H9 (cell line): Measurements from ENCODE around the gene HOMER1. TPM values are rescaled to one million over a fixed set of nuclear protein-coding genes. Genes with fewer than 3 reads are reported as not detected.
A peak's percentile ranks its signal among the peaks of the same experiment; 100 is the strongest.

ENCODE experiments used
- DNase-seq: peaks from one replicate; pipeline ENCODE4 v3.0.0-alpha.2; 2017
- H2AFZ ChIP-seq: one replicate; pipeline ENCODE4 v1.6.1; 2013; ENCODE audit warnings: mild to moderate bottlenecking, low read length, control low read depth, moderate library complexity
- H2AK5ac ChIP-seq: 2 replicates; pipeline ENCODE4 v1.6.1; 2013; ENCODE audit warnings: low read length, control low read depth, mixed read lengths; ENCODE audit not compliant: insufficient read length
- H2BK120ac ChIP-seq: one replicate; pipeline ENCODE4 v1.6.1; 2013; ENCODE audit warnings: low read depth, mild to moderate bottlenecking, low read length, control low read depth, inconsistent platforms; ENCODE audit not compliant: poor library complexity, severe bottlenecking
- H2BK12ac ChIP-seq: 2 replicates; pipeline ENCODE4 v1.6.1; 2013; ENCODE audit warnings: low read length, control low read depth, mixed read lengths, low read depth; ENCODE audit not compliant: insufficient read length
- H2BK15ac ChIP-seq: 2 replicates; pipeline ENCODE4 v1.6.1; 2013; ENCODE audit warnings: low read depth, low read length, control low read depth
- H2BK20ac ChIP-seq: one replicate; pipeline ENCODE4 v1.6.1; 2013; ENCODE audit warnings: low read depth, mild to moderate bottlenecking, low read length, control low read depth, inconsistent platforms; ENCODE audit not compliant: poor library complexity, severe bottlenecking
- H2BK5ac ChIP-seq: 2 replicates; pipeline ENCODE4 v1.6.1; 2013; ENCODE audit warnings: low read length, control low read depth, mixed read lengths; ENCODE audit not compliant: insufficient read length
- H3K14ac ChIP-seq: 2 replicates; pipeline ENCODE4 v1.6.1; 2013; ENCODE audit warnings: low read length, control low read depth; ENCODE audit not compliant: insufficient read depth
- H3K18ac ChIP-seq: 2 replicates; pipeline ENCODE4 v1.6.1; 2013; ENCODE audit warnings: low read depth, mild to moderate bottlenecking, mixed read lengths, low read length, control low read depth; ENCODE audit not compliant: insufficient read length
- H3K23ac ChIP-seq: 2 replicates; pipeline ENCODE4 v1.6.1; 2013; ENCODE audit warnings: low read length, control low read depth, mixed read lengths, low read depth; ENCODE audit not compliant: insufficient read length
- H3K23me2 ChIP-seq: 2 replicates; pipeline ENCODE4 v1.6.1; 2013; ENCODE audit warnings: low read depth, mild to moderate bottlenecking, mixed read lengths, low read length, control low read depth; ENCODE audit not compliant: insufficient read length, poor library complexity, severe bottlenecking
- H3K27ac ChIP-seq: 2 replicates; pipeline ENCODE4 v1.5.1; 2013; ENCODE audit warnings: low read length, control low read depth, mixed read lengths, low read depth; ENCODE audit not compliant: insufficient read length
- H3K27me3 ChIP-seq: 2 replicates; pipeline ENCODE4 v1.6.1; 2013; ENCODE audit warnings: low read length, control low read depth, inconsistent platforms; ENCODE audit not compliant: insufficient read depth
- H3K4ac ChIP-seq: 2 replicates; pipeline ENCODE4 v1.6.1; 2013; ENCODE audit warnings: low read depth, mild to moderate bottlenecking, control low read depth, inconsistent platforms, low read length, moderate library complexity
- H3K4me1 ChIP-seq: 2 replicates; pipeline ENCODE4 v1.6.1; 2013; ENCODE audit warnings: low read length, control low read depth, inconsistent platforms; ENCODE audit not compliant: insufficient read depth
- H3K4me2 ChIP-seq: 2 replicates; pipeline ENCODE4 v1.6.1; 2013; ENCODE audit warnings: low read length, control low read depth, mixed read lengths; ENCODE audit not compliant: insufficient read length, insufficient read depth
- H3K56ac ChIP-seq: 2 replicates; pipeline ENCODE4 v1.6.1; 2013; ENCODE audit warnings: low read depth, mild to moderate bottlenecking, mixed read lengths, low read length, control low read depth; ENCODE audit not compliant: insufficient read length
- H3K79me1 ChIP-seq: 2 replicates; pipeline ENCODE4 v1.6.1; 2013; ENCODE audit warnings: low read depth, mild to moderate bottlenecking, moderate library complexity, low read length, control low read depth, inconsistent platforms; ENCODE audit not compliant: insufficient read depth, poor library complexity, severe bottlenecking
- H3K79me2 ChIP-seq: 2 replicates; pipeline ENCODE4 v1.6.1; 2013; ENCODE audit warnings: low read length, control low read depth, inconsistent platforms; ENCODE audit not compliant: insufficient read depth
- H3K9ac ChIP-seq: 2 replicates; pipeline ENCODE4 v1.6.1; 2013; ENCODE audit warnings: low read length, control low read depth, mixed read lengths; ENCODE audit not compliant: insufficient read length; ENCODE audit errors: extremely low read depth
- H3K9me3 ChIP-seq: one replicate; pipeline ENCODE4 v1.6.1; 2013; ENCODE audit warnings: low read depth, low read length, inconsistent platforms; ENCODE audit not compliant: control insufficient read depth
- H3T11ph ChIP-seq: one replicate; pipeline ENCODE4 v1.6.1; 2013; ENCODE audit warnings: mild to moderate bottlenecking, low read length, control low read depth, inconsistent platforms
- H4K20me1 ChIP-seq: one replicate; pipeline ENCODE4 v1.6.1; 2013; ENCODE audit not compliant: control insufficient read depth, insufficient read length, insufficient read depth
- H4K5ac ChIP-seq: 2 replicates; pipeline ENCODE4 v1.6.1; 2013; ENCODE audit warnings: low read depth, mild to moderate bottlenecking, mixed read lengths, low read length, control low read depth; ENCODE audit not compliant: insufficient read length
- H4K8ac ChIP-seq: replicated peaks from 2 replicates; pipeline ENCODE4 v1.6.1; 2013; ENCODE audit warnings: low read length, control low read depth, mixed read lengths, low read depth; ENCODE audit not compliant: insufficient read length
- H4K91ac ChIP-seq: 2 replicates; pipeline ENCODE4 v1.6.1; 2013; ENCODE audit warnings: low read depth, mild to moderate bottlenecking, moderate library complexity, mixed read lengths, low read length, control low read depth; ENCODE audit not compliant: insufficient read length
- H3K27ac Mint-ChIP-seq, 3 experiments: 2 replicates in 2 of 3; 3 replicates in 1 of 3; pipeline ENCODE4 v1.8.0; 2020 to 2021; ENCODE audit warnings: mixed read lengths in 3 of 3, mild to moderate bottlenecking in 1 of 3, moderate library complexity in 1 of 3
- H3K27me3 Mint-ChIP-seq: 2 replicates; pipeline ENCODE4 v1.8.0; 2021; ENCODE audit warnings: low read depth, mild to moderate bottlenecking, moderate library complexity, mixed read lengths
- H3K36me3 Mint-ChIP-seq, 3 experiments: 2 replicates in 2 of 3; 3 replicates in 1 of 3; pipeline ENCODE4 v1.8.0; 2020 to 2021; ENCODE audit warnings: low read depth in 3 of 3, mixed read lengths in 3 of 3; ENCODE audit not compliant: insufficient read depth in 1 of 3
- H3K4me1 Mint-ChIP-seq, 2 experiments: 2 replicates each; pipeline ENCODE4 v1.8.0; 2020; ENCODE audit warnings: mixed read lengths in 2 of 2
- H3K4me3 Mint-ChIP-seq, 2 experiments: 2 replicates in 1 of 2; 3 replicates in 1 of 2; pipeline ENCODE4 v1.8.0; 2020 to 2021; ENCODE audit warnings: mild to moderate bottlenecking in 2 of 2, mixed read lengths in 2 of 2, moderate library complexity in 1 of 2
- H3K9me3 Mint-ChIP-seq, 2 experiments: 2 replicates in 1 of 2; 3 replicates in 1 of 2; pipeline ENCODE4 v1.8.0; 2020; ENCODE audit warnings: mild to moderate bottlenecking in 2 of 2, mixed read lengths in 2 of 2, moderate library complexity in 1 of 2
- WGBS: extraction: QIAGEN DNeasy Blood & Tissue Kit; methylation state at CpG from one replicate; pipeline ENCODE4 v1.1.7; 2013; ENCODE audit warnings: missing lambda C conversion rate, low lambda C conversion rate, mixed read lengths; ENCODE audit not compliant: insufficient read length; ENCODE audit errors: extremely low coverage; 5-methylcytosine and 5-hydroxymethylcytosine counted together
- total RNA-seq: library from RNA; stranded (reverse); gene quantifications from 2 replicates; pipeline ENCODE4 v1.2.1, GENCODE V29; 2021
- TF ChIP-seq, protein P1 (sequence below): fragments of 200-600 bp; sonication (generic); conservative IDR thresholded peaks from 3 replicates; pipeline ENCODE4 v1.8.0; 2021; ENCODE audit warnings: antibody characterized with exemption, mild to moderate bottlenecking

Gene HOMER1
- total RNA-seq, 1 experiment from 2014 or later, result 39.5 TPM

DNA sequence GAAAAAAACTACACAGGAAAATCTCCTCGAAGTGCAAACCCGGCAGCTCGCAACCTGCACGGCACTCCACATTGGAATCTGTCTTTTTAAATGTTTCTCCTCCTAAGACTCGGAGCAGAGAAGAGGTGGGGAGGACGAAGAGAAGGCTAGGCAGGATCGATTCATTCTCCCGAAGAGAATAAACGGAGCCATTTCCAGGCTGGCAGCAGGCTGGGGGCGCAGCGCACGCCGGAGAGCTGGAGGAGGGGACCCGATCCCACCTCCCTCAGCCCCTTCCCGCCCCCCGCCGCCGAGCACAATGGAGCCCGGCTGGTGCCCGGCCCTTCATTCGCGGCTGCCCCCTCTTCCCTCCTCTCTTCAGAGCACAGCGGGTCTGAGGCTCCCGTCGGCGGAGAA, 628 bp downstream of the HOMER1 start:
- Histone ChIP-seq H3T11ph (no peak overlapping the region), H2BK20ac (no peak overlapping the region), H3K56ac (no peak overlapping the region), H3K23me2 (peaks cover 14% of the 10 kb centered on the region), H3K79me2 (peaks cover 33% of the 10 kb centered on the region; the same call in 1 of the 2 replicates), H4K5ac (no peak overlapping the region), H3K18ac (peak overlapping the region; percentile 73), H3K27ac (no peak overlapping the region), H4K8ac (no peak overlapping the region), H2BK12ac (no peak overlapping the region), H4K20me1 (no peaks in the 10 kb centered on the region), H3K4ac (no peak overlapping the region), H3K9ac (peak overlapping the region; percentile 79), H2BK15ac (no peak overlapping the region), H3K4me1 (peaks cover 10% of the 10 kb centered on the region), H4K91ac (no peak overlapping the region), H2BK5ac (no peak overlapping the region), H3K9me3 (no peaks in the 10 kb centered on the region), H3K27me3 (no peaks in the 10 kb centered on the region), H2AK5ac (no peak overlapping the region), H3K4me2 (peak overlapping the region; percentile 88), H2BK120ac (no peak overlapping the region), H3K14ac (peak overlapping the region; percentile 93), H3K23ac (no peak overlapping the region), H3K79me1 (no peaks in the 10 kb centered on the region), H2AFZ (no peak overlapping the region)
- DNase-seq, result peak; percentile 58
- WGBS, result no CpG with 5 or more reads among the region's 26 CpGs
- Mint-ChIP-seq H3K27me3 (no peaks in the 10 kb centered on the region), H3K4me1 (peaks cover 46 to 51% of the 10 kb centered on the region in 2 experiments), H3K4me3 (peak overlapping the region; percentile 94 to 98), H3K9me3 (no peaks in the 10 kb centered on the region), H3K27ac (peak overlapping the region; percentile 82 to 96 (median 96)), H3K36me3 (no peaks in the 10 kb centered on the region; a peak in 2 of 7 replicates)
- TF ChIP-seq, protein P1, sequence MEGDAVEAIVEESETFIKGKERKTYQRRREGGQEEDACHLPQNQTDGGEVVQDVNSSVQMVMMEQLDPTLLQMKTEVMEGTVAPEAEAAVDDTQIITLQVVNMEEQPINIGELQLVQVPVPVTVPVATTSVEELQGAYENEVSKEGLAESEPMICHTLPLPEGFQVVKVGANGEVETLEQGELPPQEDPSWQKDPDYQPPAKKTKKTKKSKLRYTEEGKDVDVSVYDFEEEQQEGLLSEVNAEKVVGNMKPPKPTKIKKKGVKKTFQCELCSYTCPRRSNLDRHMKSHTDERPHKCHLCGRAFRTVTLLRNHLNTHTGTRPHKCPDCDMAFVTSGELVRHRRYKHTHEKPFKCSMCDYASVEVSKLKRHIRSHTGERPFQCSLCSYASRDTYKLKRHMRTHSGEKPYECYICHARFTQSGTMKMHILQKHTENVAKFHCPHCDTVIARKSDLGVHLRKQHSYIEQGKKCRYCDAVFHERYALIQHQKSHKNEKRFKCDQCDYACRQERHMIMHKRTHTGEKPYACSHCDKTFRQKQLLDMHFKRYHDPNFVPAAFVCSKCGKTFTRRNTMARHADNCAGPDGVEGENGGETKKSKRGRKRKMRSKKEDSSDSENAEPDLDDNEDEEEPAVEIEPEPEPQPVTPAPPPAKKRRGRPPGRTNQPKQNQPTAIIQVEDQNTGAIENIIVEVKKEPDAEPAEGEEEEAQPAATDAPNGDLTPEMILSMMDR, result no peak
